Subcutaneous adipose tissue (tissue), 4 donors: ENCODE data around the gene TP53TG5. TPM values are rescaled to one million over a fixed set of nuclear protein-coding genes. Genes with fewer than 3 reads are reported as not detected.

ENCODE experiments used
- CTCF ChIP-seq: fragments of 450-650 bp; IDR thresholded peaks from one replicate; pipeline ENCODE4 v1.5.1; 2016; ENCODE audit warnings: low read depth, mild to moderate bottlenecking, control low read depth, antibody characterized with exemption, moderate library complexity
- total RNA-seq, 4 donors: library from RNA; depleted of rRNA; stranded (reverse); fragments of >200 nt; gene quantifications; one replicate each; pipeline ENCODE4 v1.1.0, GENCODE V29; 2016

TP53TG5 gene
- total RNA-seq, 4 donors from 2014 or later: 0.57 TPM; not detected in 3

- no peak for TF ChIP-seq CTCF
Measured at GRCh38 chr20:45419188-45420091, 41.3 kb upstream of the TP53TG5 start.

- TF ChIP-seq CTCF: no peak
Measured at GRCh38 chr20:45416917-45417316, 38.8 kb upstream of the TP53TG5 start.

GRCh38 chr20:45415822-45416637 is 37.9 kb upstream of the TP53TG5 start, which contains the start of gene PIGT:
Gene PIGT, plus strand, starts transcription at chr20:45416141. Its CDS starts 16 bp downstream, at chr20:45416157.
- TF ChIP-seq CTCF: no peak

- TF ChIP-seq CTCF: no peak
Measured at GRCh38 chr20:45413479-45413878, 35.4 kb upstream of the TP53TG5 start.

- TF ChIP-seq CTCF: no peak
Measured at GRCh38 chr20:45412653-45413052, 34.5 kb upstream of the TP53TG5 start.

GRCh38 chr20:45410887-45411286 is 32.8 kb upstream of the TP53TG5 start:
- no peak for TF ChIP-seq CTCF
